GM19025 (cell line): ENCODE measurements around the gene PTGES.

Experiments
- ATAC-seq: cut with Tn5 transposase; IDR thresholded peaks from one replicate; pipeline ENCODE4 v1.9.1; 2021; ENCODE audit warnings: mild to moderate bottlenecking, low read depth, moderate library complexity; ENCODE audit not compliant: unreplicated experiment

Gene PTGES

DNA sequence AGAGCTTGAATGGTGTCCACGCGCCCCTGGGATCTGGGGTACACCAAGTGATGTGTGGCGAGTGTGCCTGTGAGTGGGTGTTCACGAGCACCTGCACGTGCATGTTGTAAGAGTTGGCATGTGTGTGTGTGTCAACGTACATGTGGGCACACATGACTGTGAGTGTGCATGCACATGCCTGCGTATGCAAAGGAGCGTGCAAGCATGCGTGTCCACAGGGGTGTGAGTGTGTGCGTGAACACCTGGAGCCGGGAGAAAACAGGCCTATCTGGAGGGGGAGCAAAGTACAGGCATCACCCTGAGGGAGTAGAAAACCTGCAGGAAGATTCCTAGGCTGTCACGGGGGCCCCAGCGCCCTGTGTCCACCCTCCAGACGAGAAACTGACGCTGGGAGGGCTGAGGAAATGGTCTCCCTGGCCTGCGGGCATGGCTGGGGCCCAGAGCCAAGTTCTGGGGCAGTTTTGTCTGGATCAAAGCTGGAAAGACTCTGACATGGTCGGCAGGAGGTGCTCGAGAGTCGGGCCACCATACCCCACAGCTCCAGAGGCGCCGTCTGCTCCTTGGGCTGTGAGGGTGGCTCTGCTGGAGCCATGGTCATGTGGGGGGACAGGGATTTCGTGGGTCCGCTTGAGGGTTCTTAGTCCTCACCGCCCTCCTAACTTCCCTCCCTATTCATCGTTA lies 31.8 kb downstream of the PTGES start:
- ATAC-seq = no peak

GRCh38 chr9:129720181-129720864 lies 32.5 kb downstream of the PTGES start:
- ATAC-seq = no peak

- ATAC-seq = no peak
Observed at GRCh38 chr9:129719135-129719534, 33.7 kb downstream of the PTGES start.

- ATAC-seq = no peak
Observed at GRCh38 chr9:129718647-129719046, 34.2 kb downstream of the PTGES start.

- ATAC-seq = no peak
Observed at GRCh38 chr9:129717991-129718390, 34.9 kb downstream of the PTGES start.

- ATAC-seq = no peak
Observed at GRCh38 chr9:129716091-129716490, 36.8 kb downstream of the PTGES start.

GRCh38 chr9:129714511-129715061 lies 38.3 kb downstream of the PTGES start:
- ATAC-seq = no peak

DNA sequence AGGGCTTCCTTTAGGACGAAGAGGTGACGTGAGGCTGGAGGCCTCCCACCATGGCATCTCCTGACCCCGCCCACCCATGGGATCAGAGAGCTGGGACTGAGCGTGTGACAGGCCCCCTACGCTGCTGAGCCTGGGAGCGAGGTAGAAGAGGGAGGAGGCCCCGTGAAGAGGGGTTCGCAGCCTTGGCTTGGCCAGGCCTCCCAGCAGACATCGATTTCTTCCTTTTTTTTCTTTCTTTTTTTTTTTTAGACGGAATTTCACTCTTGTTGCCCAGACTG lies 39.5 kb downstream of the PTGES start:
- no peak for ATAC-seq

- no peak for ATAC-seq
Observed at GRCh38 chr9:129712634-129713401, 40.0 kb downstream of the PTGES start.

GRCh38 chr9:129710169-129710453 lies 42.7 kb downstream of the PTGES start:
- no peak for ATAC-seq

DNA sequence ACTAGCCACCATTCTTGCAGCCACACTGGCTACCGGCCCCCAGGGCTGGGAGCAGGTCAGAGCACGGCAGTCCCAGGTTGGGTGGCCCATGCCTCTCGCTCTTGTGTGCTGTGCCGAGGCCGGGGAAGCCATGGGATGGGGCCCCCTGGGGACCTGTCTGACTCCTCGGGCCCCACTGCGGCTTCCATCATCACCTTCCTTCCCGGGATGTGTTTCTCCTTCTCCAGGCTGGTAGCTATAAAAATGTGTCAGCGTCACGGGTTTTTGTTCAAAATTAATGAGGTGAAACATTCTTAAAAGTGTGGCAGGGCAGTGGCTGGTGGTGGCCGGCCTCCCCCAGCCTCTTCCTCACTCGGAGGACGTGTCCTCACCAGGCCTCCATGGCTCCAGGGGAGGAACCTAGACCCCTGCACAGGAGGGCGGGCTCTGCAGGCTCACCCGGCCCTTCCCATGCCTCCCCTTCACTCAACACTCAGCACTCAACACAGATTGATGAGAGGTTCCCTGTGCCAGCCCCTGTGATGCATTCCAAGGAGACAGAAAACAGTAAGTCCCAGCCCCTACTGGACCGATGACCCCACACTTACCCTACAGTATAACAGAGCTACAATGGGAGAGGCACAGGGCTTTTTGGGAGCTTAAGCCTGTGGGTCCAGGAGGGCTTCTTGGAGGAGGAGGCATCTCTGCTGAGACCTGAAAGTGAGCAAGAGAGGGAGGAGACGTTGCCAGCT lies 43.2 kb downstream of the PTGES start:
- ATAC-seq = no peak

DNA sequence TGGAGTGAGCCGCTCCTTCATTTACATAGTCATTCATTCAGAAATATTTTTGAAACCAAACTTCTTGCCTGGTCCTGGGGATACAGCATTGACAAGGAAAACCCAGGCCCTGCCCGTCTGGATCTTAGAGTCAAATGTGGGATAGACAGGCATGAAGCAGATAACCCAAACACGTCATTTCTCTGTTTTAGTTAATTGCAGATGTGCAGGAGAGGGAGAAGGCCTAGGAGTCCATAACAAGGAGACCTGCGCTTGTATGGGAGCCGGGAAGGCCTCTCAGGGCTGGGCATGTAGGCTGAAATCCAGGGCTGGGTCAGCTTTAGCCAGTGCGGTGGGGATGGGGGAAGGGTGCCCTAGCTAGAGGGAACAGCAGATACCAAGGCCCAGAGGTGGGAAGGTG lies 44.0 kb downstream of the PTGES start:
- ATAC-seq = no peak

DNA sequence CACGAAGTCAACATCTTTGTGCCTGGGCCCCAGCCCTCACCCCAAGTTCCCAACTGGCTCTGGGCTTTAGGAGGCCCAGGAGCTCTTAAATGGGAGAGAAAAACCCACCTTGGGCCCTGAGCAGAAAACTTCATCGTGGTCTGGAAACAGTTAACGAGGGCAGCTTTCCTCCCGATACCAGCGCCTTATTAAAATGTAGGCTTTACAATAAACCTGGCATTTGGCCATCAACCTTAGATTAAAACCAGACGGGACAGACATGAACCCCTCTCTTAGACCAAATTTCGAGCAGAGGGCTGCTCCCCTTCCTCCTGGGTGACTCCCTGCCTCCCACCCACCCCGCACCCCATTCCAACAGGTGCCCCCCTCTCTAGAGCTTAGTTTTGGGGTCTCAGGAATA lies 48.0 kb downstream of the PTGES start:
- no peak for ATAC-seq

DNA sequence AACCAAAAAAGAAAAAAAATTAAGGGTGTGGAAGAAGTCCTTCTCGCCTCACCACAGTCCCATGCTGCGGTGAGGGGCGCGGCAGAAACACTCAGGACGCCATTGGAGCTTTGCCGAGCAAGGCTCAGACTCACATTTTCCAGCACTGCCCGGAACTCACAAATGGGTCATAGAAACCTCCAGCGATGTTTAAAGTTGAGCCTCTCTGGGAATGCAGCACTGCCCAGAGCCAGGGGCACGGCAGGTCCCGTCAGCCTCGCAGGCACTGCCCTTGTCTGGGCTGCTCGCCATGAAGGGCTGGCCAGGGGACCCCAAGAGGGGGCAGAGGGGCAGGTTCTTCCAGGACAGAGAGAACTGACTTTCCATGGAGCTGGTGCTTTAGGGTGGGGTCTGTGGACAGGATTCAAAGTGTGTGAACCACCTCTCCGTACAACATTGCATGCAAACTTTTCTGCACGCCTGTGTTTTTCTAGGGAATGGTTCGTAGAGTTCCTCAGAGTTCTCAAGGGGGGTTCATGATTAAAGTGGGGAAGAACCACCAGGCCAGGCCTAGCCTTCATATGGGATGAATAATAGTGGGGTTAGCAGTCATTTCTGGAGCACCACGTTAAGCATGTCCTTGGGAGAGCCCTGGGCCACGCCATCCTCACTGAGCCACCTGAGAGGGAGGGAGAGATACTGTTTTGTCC lies 49.0 kb downstream of the PTGES start:
- no peak for ATAC-seq

DNA sequence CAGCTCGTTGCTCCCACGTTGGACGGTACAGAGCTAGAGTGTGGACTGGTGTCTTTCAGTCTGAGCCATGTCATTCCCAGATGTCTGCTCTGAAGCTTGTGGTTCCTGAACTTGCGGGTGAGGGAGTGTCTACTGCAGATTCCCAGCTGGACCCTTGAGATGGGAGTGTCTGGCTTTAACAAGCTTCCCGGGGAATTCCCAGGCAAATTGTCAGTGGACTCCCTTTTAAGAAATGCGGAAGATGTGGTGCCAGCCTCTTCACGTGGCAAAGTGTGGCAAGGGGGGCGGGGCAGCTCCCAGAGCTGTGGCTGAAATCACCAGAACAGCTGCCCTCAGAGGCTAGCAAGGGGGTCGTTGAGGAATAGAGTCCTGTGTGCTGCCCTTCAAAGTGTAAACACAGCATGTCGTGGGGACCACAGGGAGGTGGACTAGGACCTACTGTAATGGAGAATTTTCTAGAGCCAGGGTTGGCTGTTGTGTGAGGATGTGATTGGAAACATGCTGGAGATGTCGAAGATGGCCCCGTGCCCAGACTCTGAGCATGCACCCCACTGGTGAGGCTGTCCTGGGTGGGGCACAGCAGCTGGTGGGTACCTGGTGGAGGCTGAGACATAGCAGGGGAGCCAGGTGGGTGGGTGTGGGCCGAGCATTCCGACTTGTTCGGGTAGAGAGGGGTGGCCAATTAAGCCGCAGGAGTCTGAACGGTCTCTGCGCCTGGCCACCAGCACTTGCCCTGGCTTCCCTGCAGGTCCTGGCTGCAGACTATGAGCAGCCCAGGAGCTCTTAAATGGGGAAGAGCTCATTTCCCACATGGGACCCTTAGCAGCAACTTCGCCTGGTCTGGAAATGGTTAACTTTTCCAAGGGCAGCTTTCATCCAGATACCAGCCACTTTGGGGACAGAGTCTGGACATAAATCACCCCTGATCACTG lies 50.0 kb downstream of the PTGES start:
- no peak for ATAC-seq

DNA sequence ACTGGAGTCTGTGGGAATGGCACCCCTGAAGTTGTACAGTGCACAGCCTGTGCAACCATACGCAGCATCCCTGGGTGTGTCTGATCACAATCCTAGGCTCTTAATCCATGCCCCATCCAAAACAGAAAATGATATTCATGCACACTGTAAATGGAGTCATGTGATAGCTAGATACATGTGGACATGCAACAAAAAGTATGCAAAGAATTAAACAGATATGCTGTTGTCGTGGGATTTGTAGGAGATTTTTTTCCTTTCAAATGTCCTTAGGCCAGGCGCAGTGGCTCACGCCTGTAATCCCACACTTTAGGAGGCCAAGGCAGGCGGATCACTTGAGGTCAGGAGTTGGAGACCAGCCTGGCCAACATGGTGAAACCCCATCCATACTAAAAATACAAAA lies 51.3 kb downstream of the PTGES start:
- ATAC-seq = no peak

- no peak for ATAC-seq
Observed at GRCh38 chr9:129701054-129701453, 51.8 kb downstream of the PTGES start.

- ATAC-seq = no peak
Observed at GRCh38 chr9:129698254-129698757, 54.5 kb downstream of the PTGES start.

GRCh38 chr9:129697656-129698253 lies 55.1 kb downstream of the PTGES start:
- no peak for ATAC-seq
